Kidney epithelial cell (primary cell): ENCODE measurements around the gene APBB2. TPM values are rescaled to one million over a fixed set of nuclear protein-coding genes. Genes with fewer than 3 reads are reported as not detected.

Experiments
- DNase-seq: peaks from one replicate; pipeline ENCODE4 v3.0.0-alpha.2; 2010; ENCODE audit warnings: low read depth
- H3K27me3 ChIP-seq: 2 replicates; pipeline ENCODE4 v1.6.0; 2011; ENCODE audit warnings: low read length; ENCODE audit not compliant: control insufficient read depth, insufficient read depth
- H3K36me3 ChIP-seq: 2 replicates; pipeline ENCODE4 v1.5.1; 2011; ENCODE audit warnings: low read length; ENCODE audit not compliant: control insufficient read depth, insufficient read depth
- H3K4me3 ChIP-seq: 2 replicates; pipeline ENCODE4 v1.5.1; 2011; ENCODE audit warnings: low read depth, mild to moderate bottlenecking, control low read depth, low read length
- total RNA-seq: library from RNA; depleted of rRNA; stranded (reverse); fragments of >200 nt; gene quantifications from 2 replicates; pipeline ENCODE4 v1.2.3, GENCODE V29; 2015
- TF ChIP-seq, protein P1 (sequence below): IDR thresholded peaks from 2 replicates; pipeline ENCODE4 v1.5.1; 2011; ENCODE audit warnings: mild to moderate bottlenecking, moderate library complexity, low read length, control low read depth, inconsistent platforms; ENCODE audit not compliant: insufficient read depth, poor library complexity, severe bottlenecking

APBB2 gene
- total RNA-seq, 1 donor from 2014 or later, result 52.0 TPM

DNA sequence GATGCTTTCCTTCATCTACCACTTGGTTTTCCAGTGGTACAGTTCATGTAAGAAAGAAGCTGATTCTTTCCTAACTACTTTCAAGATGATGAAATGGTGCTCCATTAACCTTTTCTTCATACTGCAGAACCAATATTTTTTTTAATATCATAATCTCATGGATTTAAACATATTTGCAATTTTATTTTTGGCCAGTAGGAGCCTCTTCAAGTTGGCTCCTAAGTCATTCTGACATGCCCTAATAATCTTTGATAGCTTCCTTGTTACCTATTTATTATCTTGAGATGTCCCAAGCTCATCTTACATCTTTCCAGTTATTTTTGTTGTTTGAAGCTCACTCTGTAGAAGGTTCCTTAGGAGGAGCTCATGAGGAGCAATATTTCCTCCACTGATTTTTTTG is 170.2 kb downstream of the APBB2 start:
- Histone ChIP-seq H3K4me3 (no peak overlapping the region), H3K27me3 (no peaks in the 10 kb centered on the region), H3K36me3 (no peaks in the 10 kb centered on the region)
- TF ChIP-seq, protein P1, sequence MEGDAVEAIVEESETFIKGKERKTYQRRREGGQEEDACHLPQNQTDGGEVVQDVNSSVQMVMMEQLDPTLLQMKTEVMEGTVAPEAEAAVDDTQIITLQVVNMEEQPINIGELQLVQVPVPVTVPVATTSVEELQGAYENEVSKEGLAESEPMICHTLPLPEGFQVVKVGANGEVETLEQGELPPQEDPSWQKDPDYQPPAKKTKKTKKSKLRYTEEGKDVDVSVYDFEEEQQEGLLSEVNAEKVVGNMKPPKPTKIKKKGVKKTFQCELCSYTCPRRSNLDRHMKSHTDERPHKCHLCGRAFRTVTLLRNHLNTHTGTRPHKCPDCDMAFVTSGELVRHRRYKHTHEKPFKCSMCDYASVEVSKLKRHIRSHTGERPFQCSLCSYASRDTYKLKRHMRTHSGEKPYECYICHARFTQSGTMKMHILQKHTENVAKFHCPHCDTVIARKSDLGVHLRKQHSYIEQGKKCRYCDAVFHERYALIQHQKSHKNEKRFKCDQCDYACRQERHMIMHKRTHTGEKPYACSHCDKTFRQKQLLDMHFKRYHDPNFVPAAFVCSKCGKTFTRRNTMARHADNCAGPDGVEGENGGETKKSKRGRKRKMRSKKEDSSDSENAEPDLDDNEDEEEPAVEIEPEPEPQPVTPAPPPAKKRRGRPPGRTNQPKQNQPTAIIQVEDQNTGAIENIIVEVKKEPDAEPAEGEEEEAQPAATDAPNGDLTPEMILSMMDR, result peak; percentile 1
- no peak for DNase-seq

DNA sequence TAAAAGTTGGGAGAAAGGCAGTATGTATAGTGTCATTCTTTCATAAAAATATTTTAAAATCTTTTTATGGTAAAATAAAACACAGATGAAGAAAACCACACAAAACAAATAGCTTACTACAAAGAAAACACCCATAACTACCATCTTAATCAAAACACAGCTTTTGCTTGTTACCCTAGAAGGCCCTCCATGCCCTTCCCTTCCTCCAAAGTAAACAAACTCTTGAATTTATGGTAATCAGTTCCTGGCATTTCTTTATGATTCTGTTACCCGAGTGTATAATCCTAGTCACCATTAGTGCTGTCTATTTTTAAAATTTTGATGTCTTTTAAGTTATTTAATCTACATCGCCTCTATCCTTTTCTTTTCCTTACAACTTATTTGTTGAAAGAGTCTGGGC is 170.9 kb downstream of the APBB2 start:
- DNase-seq, result no peak
- Histone ChIP-seq H3K36me3 (no peaks in the 10 kb centered on the region), H3K27me3 (no peaks in the 10 kb centered on the region), H3K4me3 (no peak overlapping the region)
- TF ChIP-seq, protein P1, result no peak

DNA sequence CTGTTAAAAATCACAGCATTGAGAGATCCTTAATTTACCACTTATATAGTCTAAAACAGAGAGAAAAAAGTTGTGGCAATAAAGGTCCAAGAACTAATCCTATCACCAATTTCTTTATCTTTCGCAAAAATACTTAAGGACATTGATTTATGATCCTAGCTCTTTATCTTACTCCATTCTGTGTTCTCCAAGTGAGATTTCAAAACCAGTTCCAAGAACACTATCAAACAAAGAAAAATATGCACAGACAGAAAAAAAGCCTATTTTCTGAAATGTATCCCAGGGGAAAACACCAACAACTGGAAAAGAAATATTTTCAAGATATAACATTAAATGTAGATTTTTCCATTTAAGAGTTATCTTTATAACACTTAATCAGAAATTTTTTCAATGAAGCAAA is 172.8 kb downstream of the APBB2 start:
- H3K36me3 ChIP-seq, result no peaks in the 10 kb centered on the region
- H3K27me3 ChIP-seq, result no peaks in the 10 kb centered on the region
- TF ChIP-seq, protein P1, result no peak
- no peak for DNase-seq
- H3K4me3 ChIP-seq, result no peak overlapping the region

DNA sequence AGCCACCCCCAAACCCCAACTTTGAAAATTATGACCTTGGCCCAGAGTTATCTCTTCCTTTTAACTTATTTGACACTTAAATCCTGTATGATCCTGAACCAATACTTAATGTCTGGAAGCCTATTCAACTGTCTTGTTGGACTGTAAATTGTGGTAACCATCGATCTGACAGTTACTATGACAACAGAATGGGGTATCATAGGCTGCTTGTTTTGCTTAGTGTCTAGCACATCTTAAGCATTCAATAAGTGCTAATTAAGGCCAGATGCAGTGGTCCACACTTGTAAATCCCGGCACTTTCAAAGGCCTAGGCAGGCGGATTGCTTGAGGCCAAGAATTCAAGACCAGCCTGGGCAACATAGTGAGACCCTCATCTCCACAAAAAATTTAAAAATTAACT is 175.0 kb downstream of the APBB2 start:
- no peak for DNase-seq
- Histone ChIP-seq H3K36me3 (no peaks in the 10 kb centered on the region), H3K27me3 (no peaks in the 10 kb centered on the region), H3K4me3 (no peak overlapping the region)
- TF ChIP-seq, protein P1, result no peak

DNA sequence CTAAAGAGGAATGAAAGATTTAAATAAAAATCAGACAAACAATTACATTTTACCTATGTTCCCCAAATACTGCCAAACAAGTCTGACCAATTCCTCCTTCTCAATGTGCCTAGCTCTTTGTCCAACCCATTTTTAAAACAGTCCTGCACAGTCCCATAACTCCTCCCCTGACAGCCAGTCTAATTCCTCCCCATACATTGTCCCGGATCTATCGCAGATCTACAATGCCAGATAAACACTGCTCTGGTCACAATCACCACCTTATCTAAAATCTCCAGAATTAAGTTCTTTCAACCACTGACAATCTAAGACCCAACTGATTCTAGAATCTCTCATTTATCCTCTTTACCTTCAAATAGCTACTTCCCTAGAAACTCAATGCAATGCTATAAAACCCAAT is 176.0 kb downstream of the APBB2 start:
- H3K36me3 ChIP-seq, result no peaks in the 10 kb centered on the region
- TF ChIP-seq, protein P1, result no peak

DNA sequence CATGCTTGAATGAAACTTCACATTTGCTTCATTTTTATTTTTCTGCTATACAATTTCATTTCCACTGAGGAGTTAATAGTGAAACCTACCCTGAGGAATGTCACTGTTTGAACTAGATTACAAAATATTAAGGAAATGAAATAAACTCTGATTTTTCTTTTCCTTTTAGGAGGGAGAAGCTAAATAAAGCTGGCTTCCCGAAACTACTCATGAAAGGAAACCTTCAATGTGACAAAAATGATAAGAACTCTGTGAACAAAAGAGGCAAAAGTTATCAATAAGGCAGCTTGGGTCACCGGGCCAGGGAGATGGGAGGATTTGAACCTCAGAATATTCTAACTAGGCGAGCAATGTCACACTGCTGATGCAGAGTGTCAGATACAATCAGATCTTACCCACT is 185.2 kb downstream of the APBB2 start:
- Histone ChIP-seq H3K27me3 (no peaks in the 10 kb centered on the region), H3K36me3 (no peaks in the 10 kb centered on the region), H3K4me3 (no peak overlapping the region)
- DNase-seq, result no peak
- TF ChIP-seq, protein P1, result no peak

More for the DNA sequence above, 176.0 kb downstream of the APBB2 start:
- no peak overlapping the region for H3K4me3 ChIP-seq
- DNase-seq, result no peak
- H3K27me3 ChIP-seq, result no peaks in the 10 kb centered on the region
